Measurements from ENCODE around the gene RADIL.

DNA sequence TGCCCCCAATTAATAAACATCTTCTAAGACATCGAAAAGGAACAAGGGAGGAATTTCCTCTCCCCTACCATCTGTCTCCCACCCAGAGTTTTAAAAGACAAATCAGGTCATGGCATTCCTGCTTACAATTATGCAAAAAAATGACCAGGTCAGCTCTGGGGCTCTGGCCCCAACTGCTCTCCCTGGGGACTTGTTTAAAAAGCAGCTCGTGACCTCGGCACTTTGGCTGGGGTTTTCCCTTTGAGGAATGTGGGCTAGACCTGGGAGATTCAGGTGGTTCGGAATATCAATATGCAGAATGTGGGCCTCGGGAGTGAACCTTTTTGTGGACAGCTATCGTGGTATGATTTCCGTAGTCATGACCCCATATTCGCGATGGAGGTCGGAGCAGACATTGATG lies 648 bp upstream of the RADIL start:
- TF ChIP-seq, protein P1, sequence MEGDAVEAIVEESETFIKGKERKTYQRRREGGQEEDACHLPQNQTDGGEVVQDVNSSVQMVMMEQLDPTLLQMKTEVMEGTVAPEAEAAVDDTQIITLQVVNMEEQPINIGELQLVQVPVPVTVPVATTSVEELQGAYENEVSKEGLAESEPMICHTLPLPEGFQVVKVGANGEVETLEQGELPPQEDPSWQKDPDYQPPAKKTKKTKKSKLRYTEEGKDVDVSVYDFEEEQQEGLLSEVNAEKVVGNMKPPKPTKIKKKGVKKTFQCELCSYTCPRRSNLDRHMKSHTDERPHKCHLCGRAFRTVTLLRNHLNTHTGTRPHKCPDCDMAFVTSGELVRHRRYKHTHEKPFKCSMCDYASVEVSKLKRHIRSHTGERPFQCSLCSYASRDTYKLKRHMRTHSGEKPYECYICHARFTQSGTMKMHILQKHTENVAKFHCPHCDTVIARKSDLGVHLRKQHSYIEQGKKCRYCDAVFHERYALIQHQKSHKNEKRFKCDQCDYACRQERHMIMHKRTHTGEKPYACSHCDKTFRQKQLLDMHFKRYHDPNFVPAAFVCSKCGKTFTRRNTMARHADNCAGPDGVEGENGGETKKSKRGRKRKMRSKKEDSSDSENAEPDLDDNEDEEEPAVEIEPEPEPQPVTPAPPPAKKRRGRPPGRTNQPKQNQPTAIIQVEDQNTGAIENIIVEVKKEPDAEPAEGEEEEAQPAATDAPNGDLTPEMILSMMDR (IDR thresholded peaks at IDR 0.05; ENCODE audit: insufficient read depth, low read depth, low read length) = no peak
- TF ChIP-seq EZH2 (IDR thresholded peaks at IDR 0.05; ENCODE audit: insufficient read depth, low read length) = no peak
